HK-2 (cell line): ENCODE measurements around the gene NEK11.
A peak's percentile ranks its signal among the peaks of the same experiment; 100 is the strongest.

Experiments
- DNase-seq: peaks from one replicate; pipeline ENCODE4 v3.0.0-alpha.2; 2018; ENCODE audit not compliant: unreplicated experiment

NEK11 gene

GRCh38 chr3:131026321-131027151, at the start of gene NEK11, which contains the start of gene ASTE1:
TSS of gene NEK11 (plus strand) at chr3:131026877. CDS start at chr3:131029709, 2,832 bp downstream.
TSS of gene ASTE1 (minus strand) at chr3:131026825. CDS start at chr3:131025306, 1,519 bp downstream.
- peak; percentile 91 for DNase-seq

GRCh38 chr3:130979117-130979516, 47.6 kb upstream of the NEK11 start:
- DNase-seq: no peak

- no peak for DNase-seq
Measured at GRCh38 chr3:130981469-130981868, 45.2 kb upstream of the NEK11 start.

GRCh38 chr3:130990282-130990681, 36.4 kb upstream of the NEK11 start:
- DNase-seq: no peak

- DNase-seq: no peak
Measured at GRCh38 chr3:130991126-130991525, 35.6 kb upstream of the NEK11 start.

GRCh38 chr3:130992344-130992743, 34.3 kb upstream of the NEK11 start:
- no peak for DNase-seq

GRCh38 chr3:130997289-130997688, 29.4 kb upstream of the NEK11 start:
- DNase-seq: no peak

- DNase-seq: no peak
Measured at GRCh38 chr3:131001071-131001470, 25.6 kb upstream of the NEK11 start.

- no peak for DNase-seq
Measured at GRCh38 chr3:131004603-131005002, 22.1 kb upstream of the NEK11 start.

GRCh38 chr3:131007256-131007655, 19.4 kb upstream of the NEK11 start:
- no peak for DNase-seq

- DNase-seq: no peak
Measured at GRCh38 chr3:131007782-131008181, 18.9 kb upstream of the NEK11 start.

- DNase-seq: no peak
Measured at GRCh38 chr3:131008326-131008725, 18.4 kb upstream of the NEK11 start.

- no peak for DNase-seq
Measured at GRCh38 chr3:131009698-131010097, 17.0 kb upstream of the NEK11 start.

- DNase-seq: no peak
Measured at GRCh38 chr3:131018970-131019369, 7.7 kb upstream of the NEK11 start.

- DNase-seq: no peak
Measured at GRCh38 chr3:131020122-131020693, 6.5 kb upstream of the NEK11 start.

GRCh38 chr3:131025539-131025938, 1.1 kb upstream of the NEK11 start:
- DNase-seq: no peak

GRCh38 chr3:131028844-131029243, 2.2 kb downstream of the NEK11 start:
- no peak for DNase-seq

GRCh38 chr3:131031660-131032059, 5.0 kb downstream of the NEK11 start:
- no peak for DNase-seq

- no peak for DNase-seq
Measured at GRCh38 chr3:131033480-131034080, 6.9 kb downstream of the NEK11 start.

GRCh38 chr3:131036200-131036816, 9.6 kb downstream of the NEK11 start:
- DNase-seq: no peak

GRCh38 chr3:131036986-131037385, 10.3 kb downstream of the NEK11 start:
- no peak for DNase-seq

- DNase-seq: no peak
Measured at GRCh38 chr3:131038326-131038725, 11.6 kb downstream of the NEK11 start.
